Type B pancreatic cell (in vitro differentiated cells): ENCODE results near the gene GFER. TPM values are rescaled to one million over a fixed set of nuclear protein-coding genes. Genes with fewer than 3 reads are reported as not detected.
A peak's percentile ranks its signal among the peaks of the same experiment; 100 is the strongest.
"Not testable (repeated sequence)": the region's sequence is repeated elsewhere in the genome, so short reads cannot be mapped to it uniquely, and the experiment has no call there.

ENCODE experiments used
- DNase-seq: peaks from one replicate; pipeline ENCODE4 v3.0.0; 2021; ENCODE audit warnings: mixed read lengths; ENCODE audit not compliant: unreplicated experiment; ENCODE audit errors: extremely low spot score
- H3K27ac Mint-ChIP-seq: 2 replicates; pipeline ENCODE4 v1.8.0; 2021; ENCODE audit warnings: mild to moderate bottlenecking, mixed read lengths
- H3K27me3 Mint-ChIP-seq: 2 replicates; pipeline ENCODE4 v1.8.0; 2021; ENCODE audit warnings: mixed read lengths
- H3K36me3 Mint-ChIP-seq: 2 replicates; pipeline ENCODE4 v1.8.0; 2021; ENCODE audit warnings: mixed read lengths
- H3K4me1 Mint-ChIP-seq: one replicate; pipeline ENCODE4 v1.8.0; 2021; ENCODE audit warnings: mixed read lengths; ENCODE audit not compliant: unreplicated experiment
- H3K4me3 Mint-ChIP-seq: 2 replicates; pipeline ENCODE4 v1.8.0; 2021; ENCODE audit warnings: mild to moderate bottlenecking, mixed read lengths
- H3K9me3 Mint-ChIP-seq: 2 replicates; pipeline ENCODE4 v1.8.0; 2021; ENCODE audit warnings: mixed read lengths
- CTCF ChIP-seq: fragments of 200-600 bp; sonication (generic); conservative IDR thresholded peaks from 2 replicates; pipeline ENCODE4 v1.5.0; 2021; ENCODE audit warnings: antibody characterized with exemption, mild to moderate bottlenecking
- total RNA-seq: library from RNA; stranded (reverse); gene quantifications from 2 replicates; pipeline ENCODE4 v1.2.1, GENCODE V29; 2021; ENCODE audit warnings: low replicate concordance

The GFER gene
- total RNA-seq, 1 donor from 2014 or later = 31.6 TPM

GRCh38 chr16:2030036-2030435 is 46.0 kb downstream of the GFER start:
- no peak overlapping the region for H3K4me3 Mint-ChIP-seq

DNA sequence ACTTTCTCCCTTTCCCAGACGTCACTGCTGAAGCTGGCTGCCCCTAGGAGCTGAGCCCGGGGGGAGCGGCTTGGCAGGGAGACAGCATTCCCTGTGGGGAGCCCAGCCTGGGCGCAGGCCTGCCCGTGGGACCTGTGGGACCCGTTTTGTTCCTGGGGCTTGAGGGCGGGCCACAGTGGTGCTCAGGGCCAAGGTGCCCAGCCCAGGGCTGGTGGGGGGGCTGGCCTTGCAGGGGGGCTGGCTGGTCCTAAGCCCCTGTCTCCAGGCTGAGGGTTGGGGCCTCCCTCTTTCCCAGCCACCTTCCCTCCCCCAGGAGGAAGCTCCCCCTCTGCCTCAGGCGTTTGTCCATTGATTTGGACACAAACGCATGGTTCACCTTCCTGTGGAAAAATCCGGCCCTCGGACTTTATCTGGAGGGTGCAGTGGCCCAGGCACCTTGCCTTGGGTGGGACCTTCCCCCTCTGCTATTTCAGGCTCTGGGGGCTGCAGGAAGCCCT is 47.1 kb downstream of the GFER start:
- no peak for TF ChIP-seq CTCF
- no peak overlapping the region for H3K4me3 Mint-ChIP-seq
- no peaks in the 10 kb centered on the region for H3K9me3 Mint-ChIP-seq
- H3K27me3 Mint-ChIP-seq = peaks cover 8% of the 10 kb centered on the region
- no peaks in the 10 kb centered on the region for H3K36me3 Mint-ChIP-seq
- H3K27ac Mint-ChIP-seq = no peak overlapping the region
- H3K4me1 Mint-ChIP-seq = peaks cover 4% of the 10 kb centered on the region
- DNase-seq = peak; percentile 64

More at GRCh38 chr16:2030036-2030435, 46.0 kb downstream of the GFER start:
- DNase-seq = no peak
- no peaks in the 10 kb centered on the region for H3K9me3 Mint-ChIP-seq
- H3K27me3 Mint-ChIP-seq = peaks cover 11% of the 10 kb centered on the region
- no peak for TF ChIP-seq CTCF
- peaks cover 4% of the 10 kb centered on the region for H3K4me1 Mint-ChIP-seq
- no peak overlapping the region for H3K27ac Mint-ChIP-seq
- H3K36me3 Mint-ChIP-seq = no peaks in the 10 kb centered on the region

- peak; percentile 66 for DNase-seq
- TF ChIP-seq CTCF = no peak
- H3K4me1 Mint-ChIP-seq = peaks cover 3% of the 10 kb centered on the region
- no peaks in the 10 kb centered on the region for H3K9me3 Mint-ChIP-seq
- H3K27ac Mint-ChIP-seq = no peak overlapping the region
- H3K27me3 Mint-ChIP-seq = peaks cover 6% of the 10 kb centered on the region
- H3K36me3 Mint-ChIP-seq = no peaks in the 10 kb centered on the region
- H3K4me3 Mint-ChIP-seq = no peak overlapping the region
Measured at GRCh38 chr16:2032285-2033056, 48.5 kb downstream of the GFER start.

GRCh38 chr16:2033057-2033908 is 49.3 kb downstream of the GFER start:
- H3K27me3 Mint-ChIP-seq = peaks cover 3% of the 10 kb centered on the region
- no peak for TF ChIP-seq CTCF
- DNase-seq = no peak
- H3K4me3 Mint-ChIP-seq = no peak overlapping the region
- H3K9me3 Mint-ChIP-seq = no peaks in the 10 kb centered on the region
- H3K4me1 Mint-ChIP-seq = no peaks in the 10 kb centered on the region
- no peaks in the 10 kb centered on the region for H3K36me3 Mint-ChIP-seq
- peak overlapping the region; percentile 26 for H3K27ac Mint-ChIP-seq

DNA sequence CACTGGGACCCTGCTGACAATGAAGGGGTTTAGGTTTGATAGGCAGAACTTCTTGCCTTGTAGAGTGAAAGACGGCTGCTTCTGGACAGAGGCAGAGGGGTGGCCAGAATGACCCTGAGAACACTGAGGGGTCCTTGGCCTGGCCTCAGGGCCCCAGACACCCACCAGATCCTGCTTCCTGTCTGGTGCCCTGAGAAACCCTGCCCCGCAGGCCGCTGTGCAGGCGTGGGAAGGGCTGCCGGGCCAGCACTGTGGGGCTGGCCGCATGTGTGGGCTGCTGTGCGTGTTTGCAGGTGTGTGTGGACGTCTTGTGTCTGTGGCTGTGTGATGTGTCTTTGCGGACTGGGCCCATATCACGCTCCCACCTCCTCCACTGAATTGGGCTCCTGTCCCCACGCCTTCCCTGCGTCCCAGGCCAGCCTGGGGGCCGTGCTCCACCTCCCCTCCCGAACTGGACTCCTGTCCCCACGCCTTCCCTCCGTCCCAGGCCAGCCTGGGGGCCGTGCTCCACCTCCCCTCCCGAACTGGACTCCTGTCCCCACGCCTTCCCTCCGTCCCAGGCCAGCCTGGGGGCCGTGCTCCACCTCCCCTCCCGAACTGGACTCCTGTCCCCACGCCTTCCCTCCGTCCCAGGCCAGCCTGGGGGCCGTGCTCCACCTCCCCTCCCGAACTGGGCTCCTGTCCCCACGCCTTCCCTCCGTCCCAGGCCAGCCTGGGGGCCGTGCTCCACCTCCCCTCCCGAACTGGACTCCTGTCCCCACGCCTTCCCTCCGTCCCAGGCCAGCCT is 50.1 kb downstream of the GFER start:
- not testable (repeated sequence) for DNase-seq, H3K27me3 Mint-ChIP-seq, H3K9me3 Mint-ChIP-seq, H3K4me1 Mint-ChIP-seq, H3K36me3 Mint-ChIP-seq, H3K4me3 Mint-ChIP-seq
- H3K27ac Mint-ChIP-seq = peak overlapping the region; percentile 26
